HL-60 (cell line): ENCODE data around the gene RAP1GAP2.

Experiments used
- DNase-seq, 2 experiments: peaks; one replicate each; pipeline ENCODE4 v3.0.0-alpha.2; 2010 to 2020; ENCODE audit warnings: low read depth in 1 of 2, low spot score in 1 of 2
- H3K27ac ChIP-seq: fragments of 250-450 bp; sonication (Bioruptor Pico); replicated peaks from 2 replicates; pipeline ENCODE4 v1.5.1; 2020; ENCODE audit warnings: mild to moderate bottlenecking, moderate library complexity
- H3K27me3 ChIP-seq: fragments of 250-450 bp; sonication (Bioruptor Pico); 2 replicates; pipeline ENCODE4 v1.5.1; 2021; ENCODE audit warnings: mild to moderate bottlenecking, moderate library complexity; ENCODE audit not compliant: insufficient read depth, poor library complexity, severe bottlenecking
- H3K4me3 ChIP-seq: replicated peaks from 2 replicates; pipeline ENCODE4 v1.5.1; 2011; ENCODE audit warnings: mild to moderate bottlenecking, control low read depth, low read length; ENCODE audit not compliant: insufficient read depth
- CTCF ChIP-seq: IDR thresholded peaks from one replicate; pipeline ENCODE4 v1.5.1; 2011; ENCODE audit warnings: low read length, control low read depth, inconsistent platforms; ENCODE audit not compliant: insufficient read depth
- GABPA ChIP-seq: IDR thresholded peaks from 2 replicates; pipeline ENCODE4 v1.6.1; 2012; ENCODE audit warnings: low read depth
- POLR2AphosphoS5 ChIP-seq: IDR thresholded peaks from 2 replicates; pipeline ENCODE4 v1.6.1; 2012; ENCODE audit warnings: low read depth
- REST ChIP-seq: IDR thresholded peaks from 2 replicates; pipeline ENCODE4 v1.6.1; 2012; ENCODE audit warnings: low read depth; ENCODE audit not compliant: insufficient replicate concordance
- SPI1 ChIP-seq: IDR thresholded peaks from 2 replicates; pipeline ENCODE4 v1.6.1; 2012; ENCODE audit warnings: low read depth, mild to moderate bottlenecking, borderline replicate concordance

Gene RAP1GAP2

DNA sequence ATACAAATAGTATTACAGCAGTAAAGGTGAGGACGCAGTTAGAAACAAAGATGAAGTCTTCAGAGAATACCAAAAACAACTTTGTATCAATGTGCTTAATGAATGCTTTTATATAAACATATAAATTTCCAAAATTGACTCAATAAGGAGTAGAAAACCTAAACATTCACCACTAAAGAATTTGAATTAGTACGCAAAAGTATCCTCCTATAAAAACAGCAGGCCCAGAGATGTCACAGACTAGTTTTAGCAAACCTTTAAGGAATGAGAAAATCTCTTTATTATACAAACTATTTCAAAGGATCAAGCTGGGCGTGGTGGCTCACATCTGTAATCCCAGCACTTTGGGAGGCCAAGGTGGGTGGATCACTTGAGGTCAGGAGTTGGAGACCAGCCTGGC lies 180.9 kb downstream of the RAP1GAP2 start:
- H3K27ac ChIP-seq: no peak overlapping the region

DNA sequence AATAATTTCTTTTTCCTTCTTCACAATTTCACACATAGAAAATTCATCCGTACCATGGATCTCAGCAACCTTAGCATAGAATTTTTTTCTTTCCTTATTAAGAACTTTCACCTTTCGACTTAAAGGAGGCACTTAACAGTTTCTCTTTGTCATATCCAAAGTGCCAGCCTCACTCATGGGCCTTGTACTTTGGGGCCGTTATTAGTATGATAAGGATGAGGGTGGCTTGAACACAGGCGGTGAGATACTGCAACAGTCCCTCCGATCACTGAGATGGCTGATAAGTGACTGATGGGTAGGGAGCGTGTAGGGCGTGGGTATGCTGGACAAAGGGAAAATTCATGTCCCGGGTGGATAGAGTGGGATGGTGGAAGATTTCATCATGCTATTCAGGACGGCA lies 181.9 kb downstream of the RAP1GAP2 start:
- TF ChIP-seq REST (no peak), CTCF (no peak), POLR2AphosphoS5 (no peak), SPI1 (no peak), GABPA (no peak)
- DNase-seq: no peak
- Histone ChIP-seq H3K27ac (no peak overlapping the region), H3K4me3 (no peak overlapping the region), H3K27me3 (no peaks in the 10 kb centered on the region)

More for the DNA sequence above, 180.9 kb downstream of the RAP1GAP2 start:
- no peaks in the 10 kb centered on the region for H3K27me3 ChIP-seq
- DNase-seq: no peak
- no peak overlapping the region for H3K4me3 ChIP-seq
- TF ChIP-seq CTCF (no peak), SPI1 (no peak), REST (no peak), POLR2AphosphoS5 (no peak), GABPA (no peak)

GRCh38 chr17:2978991-2979390 lies 182.8 kb downstream of the RAP1GAP2 start:
- Histone ChIP-seq H3K27ac (no peak overlapping the region), H3K27me3 (no peaks in the 10 kb centered on the region), H3K4me3 (no peak overlapping the region)
- DNase-seq: no peak
- TF ChIP-seq POLR2AphosphoS5 (no peak), REST (no peak), SPI1 (no peak), CTCF (no peak), GABPA (no peak)
